Heart left ventricle (tissue), 13 donors: ENCODE measurements around the gene WDCP.

Source experiments
- CTCF ChIP-seq, 12 donors: fragments of 200-600 bp; sonication (generic) in 4 of 12; IDR thresholded peaks; one replicate each; pipeline versions ENCODE4 v1.5.0 to v1.8.0; 2018 to 2022; ENCODE audit warnings: antibody characterized with exemption in 12 of 12, mild to moderate bottlenecking in 5 of 12
- POLR2A ChIP-seq, 2 donors: fragments of 450-650 bp; IDR thresholded peaks; one replicate each; pipeline ENCODE4 v1.6.1; 2017; ENCODE audit warnings: antibody characterized with exemption in 2 of 2, mild to moderate bottlenecking in 2 of 2, moderate library complexity in 2 of 2
- donor health status: ischemic (EF 13 %, LVEDD 7.1; RV severe dilation, severe dysfunction).
- donor health status: DM: no; HTN: yes; CAD: no.
- donor health status: DM: no; HTN: no; CAD: no.
- donor health status: ischemic (EF 25% LVEDD 6.9; RV normal size, moderate dysfunction).
- donor health status: ischemic (EF 25% LVEDD 5.7; RV mildly dilated, moderate dysfunction).
- donor health status: ischemic (EF 35%, LVEDD 5.7; RV mildly dilated, moderate dysfunction).
- donor health status: nonischemic (EF 11% LVEDD 7.7; RV severe dilation, severe dysfunction).
- donor health status: DM: yes; HTN: yes; CAD: no.
- donor health status: PGD.
- donor health status: ischemic (EF 29% LVEDD 5.4; RV normal size, mild dysfunction).
- donor health status: nonischemic (EF 23%, LVEDD 6.1; RV moderate dilation, normal function).

GRCh38 chr2:24080701-24081100 lies 33.5 kb upstream of the WDCP start:
- no peak for TF ChIP-seq CTCF (IDR thresholded peaks at IDR 0.05)
- TF ChIP-seq POLR2A (IDR thresholded peaks at IDR 0.05), result no peak
